Endothelial cell of umbilical vein (primary cell): ENCODE results near the gene STPG4. TPM values are rescaled to one million over a fixed set of nuclear protein-coding genes. Genes with fewer than 3 reads are reported as not detected.

Experiments
- BruUV-seq: library from RNA; stranded (reverse); fragments of 400-500 nt; replicated peaks from 2 replicates; lab custom pipeline; 2021; lab: Mats Ljungman, UMichigan
- CTCF ChIA-PET: fragments of 300-600, 350-600 bp; sonication (Branson Sonifier 250); formaldehyde crosslinking; loops from one replicate; lab custom pipeline; 2021; ENCODE audit warnings: antibody characterized with exemption, inconsistent platforms; lab: Charles Lee
- POLR2A ChIA-PET: fragments of 300-600, 350-600 bp; sonication (Branson Sonifier 250); formaldehyde crosslinking; loops from one replicate; lab custom pipeline; 2021; ENCODE audit warnings: antibody characterized with exemption, inconsistent platforms; lab: Charles Lee
- DNase-seq: peaks from one replicate; pipeline ENCODE4 v3.0.0-alpha.2; 2011; ENCODE audit warnings: low read depth, low spot score
- FAIRE-seq: peaks from 2 replicates; lab custom pipeline; 2011; peaks lifted over from hg19 to GRCh38; lab: Jason Lieb, UNC
- H2AFZ ChIP-seq: 2 replicates; pipeline ENCODE4 v1.6.0; 2012; ENCODE audit warnings: low read depth, low read length, control low read depth, inconsistent platforms
- H3K27ac ChIP-seq: 2 replicates; pipeline ENCODE4 v1.5.1; 2011; ENCODE audit warnings: low read depth, mild to moderate bottlenecking, control low read depth, low read length, moderate library complexity; ENCODE audit not compliant: insufficient read depth
- H3K27me3 ChIP-seq, 2 experiments: 2 replicates each; pipeline versions ENCODE4 v1.6.0 to v1.6.1; 2011; ENCODE audit warnings: low read length in 2 of 2, mixed read lengths in 1 of 2; ENCODE audit not compliant: control insufficient read depth in 2 of 2, insufficient read depth in 2 of 2
- H3K36me3 ChIP-seq, 2 experiments: 2 replicates in 1 of 2; 3 replicates in 1 of 2; pipeline ENCODE4 v1.5.1; 2011; ENCODE audit warnings: low read length in 2 of 2, mild to moderate bottlenecking in 1 of 2, moderate library complexity in 1 of 2; ENCODE audit not compliant: control insufficient read depth in 2 of 2, insufficient read depth in 2 of 2; ENCODE audit errors: extremely low read depth in 1 of 2
- H3K4me1 ChIP-seq: 3 replicates; pipeline ENCODE4 v1.5.1; 2011; ENCODE audit warnings: mild to moderate bottlenecking, low read length; ENCODE audit not compliant: control insufficient read depth, insufficient read depth; ENCODE audit errors: extremely low read depth
- H3K4me2 ChIP-seq: 2 replicates; pipeline ENCODE4 v1.6.1; 2011; ENCODE audit warnings: low read length, control low read depth, mixed read lengths; ENCODE audit not compliant: insufficient read depth
- H3K4me3 ChIP-seq, 3 experiments: fragments of 200-600 bp in 1 of 3; sonication (generic), shearing (Covaris generic) in 1 of 3; replicated peaks in 1 of 3; 2 replicates each; pipeline ENCODE4 v1.5.1; 2011 to 2016; ENCODE audit warnings: control low read depth in 3 of 3, low read length in 3 of 3, mild to moderate bottlenecking in 2 of 3, inconsistent platforms in 1 of 3, low read depth in 1 of 3, moderate library complexity in 1 of 3; ENCODE audit not compliant: insufficient read depth in 1 of 3
- H3K79me2 ChIP-seq: 2 replicates; pipeline ENCODE4 v1.6.0; 2012; ENCODE audit warnings: low read length, inconsistent platforms; ENCODE audit not compliant: control insufficient read depth, insufficient read depth
- H3K9ac ChIP-seq: replicated peaks from 2 replicates; pipeline ENCODE3; 2011; ENCODE audit warnings: low read length, control low read depth; ENCODE audit not compliant: insufficient read depth; ENCODE audit errors: extremely low read depth
- H3K9me1 ChIP-seq: replicated peaks from 3 replicates; pipeline ENCODE4 v1.6.0; 2011; ENCODE audit warnings: mild to moderate bottlenecking, low read length; ENCODE audit not compliant: control insufficient read depth, insufficient read depth; ENCODE audit errors: extremely low read depth
- H3K9me3 ChIP-seq: replicated peaks from 2 replicates; pipeline ENCODE4 v1.5.1; 2012; ENCODE audit warnings: low read length, inconsistent platforms; ENCODE audit not compliant: control insufficient read depth, insufficient read depth
- H4K20me1 ChIP-seq: replicated peaks from 2 replicates; pipeline ENCODE3; 2011; ENCODE audit warnings: mild to moderate bottlenecking, low read length; ENCODE audit not compliant: control insufficient read depth, insufficient read depth; ENCODE audit errors: extremely low read depth
- EZH2 ChIP-seq: IDR thresholded peaks from 2 replicates; pipeline ENCODE4 v1.6.1; 2012; ENCODE audit warnings: borderline replicate concordance, low read depth, mild to moderate bottlenecking, moderate library complexity, low read length, inconsistent platforms; ENCODE audit not compliant: severe bottlenecking
- FOS ChIP-seq: IDR thresholded peaks from 2 replicates; pipeline ENCODE4 v1.6.1; 2011; ENCODE audit warnings: mild to moderate bottlenecking, low read length, moderate library complexity, borderline replicate concordance; ENCODE audit not compliant: insufficient read depth
- GATA2 ChIP-seq: IDR thresholded peaks from 2 replicates; pipeline ENCODE4 v1.7.0; 2011; ENCODE audit warnings: low read depth, mild to moderate bottlenecking, moderate library complexity, mixed read lengths, low read length; ENCODE audit not compliant: insufficient read length, insufficient read depth
- JUN ChIP-seq: IDR thresholded peaks from 2 replicates; pipeline ENCODE4 v1.6.1; 2011; ENCODE audit warnings: borderline replicate concordance, low read depth; ENCODE audit not compliant: insufficient read length, insufficient read depth
- MAX ChIP-seq: IDR thresholded peaks from 2 replicates; pipeline ENCODE4 v1.6.1; 2011; ENCODE audit not compliant: insufficient read depth, insufficient read length
- MYC ChIP-seq: IDR thresholded peaks from one replicate; pipeline ENCODE4 v1.6.1; 2011; ENCODE audit warnings: mild to moderate bottlenecking, low read depth, low read length
- POLR2A ChIP-seq: IDR thresholded peaks from 2 replicates; pipeline ENCODE4 v1.6.1; 2012; ENCODE audit warnings: low read depth, mild to moderate bottlenecking, control low read depth, low read length
- POLR2AphosphoS5 ChIP-seq: IDR thresholded peaks from 2 replicates; pipeline ENCODE4 v1.6.1; 2012; ENCODE audit warnings: low read depth, mild to moderate bottlenecking, control low read depth, low read length, moderate library complexity; ENCODE audit not compliant: insufficient read depth
- dilution Hi-C: fragments of 300-500 bp; cut with MboI; formaldehyde crosslinking; loops from one replicate; pipeline ENCODE4 v1.15.0; 2019; ENCODE audit warnings: low sequenced_read_pairs; ENCODE audit not compliant: extremely low pct_ligation_motif_present
- intact Hi-C: fragments of 100-400 bp; cut with micrococcal nuclease; formaldehyde crosslinking; loops from one replicate; pipeline ENCODE4 v1.10.0; 2022
- polyA plus RNA-seq, 4 experiments: library from polyadenylated mRNA; depleted of rRNA in 3 of 4; stranded (reverse) in 3 of 4; unstranded in 1 of 4; fragments of >200 nt; gene quantifications; 2 replicates each; pipeline versions ENCODE4 v1.2.1 to v1.2.3, GENCODE V29; 2011 to 2012; ENCODE audit warnings: missing spikeins in 1 of 4
- total RNA-seq: library from RNA; stranded (reverse); gene quantifications from 2 replicates; pipeline ENCODE4 v1.2.3, GENCODE V29; 2021
- TF ChIP-seq, protein P1 (sequence below), 2 donors: IDR thresholded peaks; 1 replicate in 1 of 2; 2 replicates in 1 of 2; pipeline ENCODE4 v1.5.1; 2011; ENCODE audit warnings: low read length in 2 of 2, mild to moderate bottlenecking in 2 of 2, moderate library complexity in 2 of 2, control low read depth in 1 of 2, inconsistent platforms in 1 of 2, low read depth in 1 of 2; ENCODE audit not compliant: insufficient read depth in 1 of 2; ENCODE audit errors: extremely low read depth in 1 of 2

The STPG4 gene
- total and polyA plus RNA-seq, 2 donors (not counting 3 experiments of a cell fraction or from before 2014, with no cell fraction given), result 0.53 TPM; not detected in 1

DNA sequence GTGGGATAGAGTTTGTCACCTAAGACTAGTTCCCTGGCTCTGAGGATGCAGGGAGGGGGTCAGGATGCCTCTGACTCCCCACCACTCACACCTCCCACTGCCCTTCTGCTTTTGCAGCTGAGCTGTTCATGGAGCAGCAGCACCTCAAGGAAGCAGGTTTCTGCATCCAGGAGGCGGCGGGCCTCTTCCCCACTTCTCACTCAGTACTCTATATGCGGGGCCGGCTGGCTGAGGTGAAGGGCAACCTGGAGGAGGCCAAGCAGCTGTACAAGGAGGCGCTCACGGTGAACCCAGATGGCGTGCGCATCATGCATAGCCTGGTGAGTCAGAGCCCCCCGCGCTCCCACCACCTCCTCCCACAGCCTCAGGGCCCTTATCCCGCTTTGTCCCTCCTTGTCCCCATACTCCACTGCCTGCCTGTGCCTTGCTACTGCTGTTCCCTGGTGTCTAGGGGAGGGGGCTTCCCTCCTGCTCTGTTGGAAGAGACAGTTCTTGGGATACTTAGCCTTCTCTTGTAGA lies 94.4 kb downstream of the STPG4 start:
- TF ChIP-seq POLR2AphosphoS5, result no peak
- TF ChIP-seq, protein P1, sequence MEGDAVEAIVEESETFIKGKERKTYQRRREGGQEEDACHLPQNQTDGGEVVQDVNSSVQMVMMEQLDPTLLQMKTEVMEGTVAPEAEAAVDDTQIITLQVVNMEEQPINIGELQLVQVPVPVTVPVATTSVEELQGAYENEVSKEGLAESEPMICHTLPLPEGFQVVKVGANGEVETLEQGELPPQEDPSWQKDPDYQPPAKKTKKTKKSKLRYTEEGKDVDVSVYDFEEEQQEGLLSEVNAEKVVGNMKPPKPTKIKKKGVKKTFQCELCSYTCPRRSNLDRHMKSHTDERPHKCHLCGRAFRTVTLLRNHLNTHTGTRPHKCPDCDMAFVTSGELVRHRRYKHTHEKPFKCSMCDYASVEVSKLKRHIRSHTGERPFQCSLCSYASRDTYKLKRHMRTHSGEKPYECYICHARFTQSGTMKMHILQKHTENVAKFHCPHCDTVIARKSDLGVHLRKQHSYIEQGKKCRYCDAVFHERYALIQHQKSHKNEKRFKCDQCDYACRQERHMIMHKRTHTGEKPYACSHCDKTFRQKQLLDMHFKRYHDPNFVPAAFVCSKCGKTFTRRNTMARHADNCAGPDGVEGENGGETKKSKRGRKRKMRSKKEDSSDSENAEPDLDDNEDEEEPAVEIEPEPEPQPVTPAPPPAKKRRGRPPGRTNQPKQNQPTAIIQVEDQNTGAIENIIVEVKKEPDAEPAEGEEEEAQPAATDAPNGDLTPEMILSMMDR (IDR thresholded peaks at IDR 0.05; ENCODE audit: extremely low read depth in 1 of 2, insufficient read depth in 1 of 2, low read depth in 1 of 2, low read length in 2 of 2), result no peak
- TF ChIP-seq MYC, result no peak
- TF ChIP-seq EZH2, result no peak
- TF ChIP-seq FOS, result no peak
- TF ChIP-seq GATA2, result no peak
- TF ChIP-seq MAX, result no peak
- TF ChIP-seq JUN, result no peak
- no peak for TF ChIP-seq POLR2A

More for the DNA sequence above, 94.4 kb downstream of the STPG4 start:
- DNase-seq (no peak), FAIRE-seq (no peak)
- Histone ChIP-seq H3K27me3 (no peaks in the 10 kb centered on the region), H3K4me2 (no peak overlapping the region), H2AFZ (no peak overlapping the region), H3K79me2 (no peaks in the 10 kb centered on the region), H3K36me3 (no peaks in the 10 kb centered on the region), H3K9me1 (no peaks in the 10 kb centered on the region), H3K4me1 (peaks cover 6% of the 10 kb centered on the region), H3K9me3 (no peaks in the 10 kb centered on the region), H3K27ac (no peak overlapping the region), H3K9ac (no peak overlapping the region), H4K20me1 (no peaks in the 10 kb centered on the region), H3K4me3 (no peak overlapping the region)
- intact Hi-C loops (no loop called here), dilution Hi-C loops (no loop called here)
- ChIA-PET CTCF (interaction anchor here (1.2 kb wide), 1 partner anchor 22 kb away, joined by 3 read pairs; no protein-coding TSS in a partner anchor), POLR2A (no interaction called here)
- no TSS peak for BruUV-seq
